Measurements from ENCODE around the gene GPC5.
"Not testable (repeated sequence)": the region's sequence is repeated elsewhere in the genome, so short reads cannot be mapped to it uniquely, and the experiment has no call there.

Gene GPC5

DNA sequence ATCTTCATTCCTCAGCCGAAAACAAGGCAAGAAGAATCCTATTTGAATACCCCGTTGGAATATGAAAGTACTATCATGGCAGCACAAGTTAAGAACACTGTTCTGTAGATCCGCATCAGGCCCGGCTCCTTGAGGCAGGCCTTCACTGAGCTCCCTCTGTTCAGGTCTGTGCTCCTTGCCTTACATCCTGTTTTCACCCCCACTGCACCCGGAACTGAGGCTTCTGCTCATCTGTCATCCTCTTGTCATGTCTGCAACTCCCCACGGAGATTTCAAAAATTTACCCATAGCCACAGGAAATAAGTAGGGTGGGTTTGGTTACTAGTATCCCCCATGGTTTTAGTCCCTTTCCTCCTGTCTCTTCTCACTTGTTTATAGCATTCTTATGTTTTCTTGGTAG is 861.9 kb downstream of the GPC5 start:
- TF ChIP-seq L3MBTL2 (conservative IDR thresholded peaks at IDR 0.05) (no peak), BHLHE40 (IDR thresholded peaks at IDR 0.05; ENCODE audit: borderline replicate concordance) (no peak), FOXM1 (IDR thresholded peaks at IDR 0.05; ENCODE audit: borderline replicate concordance) (no peak), LEF1 (IDR thresholded peaks at IDR 0.05; ENCODE audit: borderline replicate concordance) (no peak), FOXA1 (IDR thresholded peaks at IDR 0.05) (no peak), SP1 (IDR thresholded peaks at IDR 0.05) (no peak), TARDBP (IDR thresholded peaks at IDR 0.05) (no peak), SUZ12 (IDR thresholded peaks at IDR 0.05) (no peak), HDGF (IDR thresholded peaks at IDR 0.05; ENCODE audit: borderline replicate concordance) (no peak)
- CTCF ChIA-PET = no interaction called here
- POLR2A ChIA-PET = no interaction called here
- DNase-seq (ENCODE audit: extremely low spot score) = no peak

DNA sequence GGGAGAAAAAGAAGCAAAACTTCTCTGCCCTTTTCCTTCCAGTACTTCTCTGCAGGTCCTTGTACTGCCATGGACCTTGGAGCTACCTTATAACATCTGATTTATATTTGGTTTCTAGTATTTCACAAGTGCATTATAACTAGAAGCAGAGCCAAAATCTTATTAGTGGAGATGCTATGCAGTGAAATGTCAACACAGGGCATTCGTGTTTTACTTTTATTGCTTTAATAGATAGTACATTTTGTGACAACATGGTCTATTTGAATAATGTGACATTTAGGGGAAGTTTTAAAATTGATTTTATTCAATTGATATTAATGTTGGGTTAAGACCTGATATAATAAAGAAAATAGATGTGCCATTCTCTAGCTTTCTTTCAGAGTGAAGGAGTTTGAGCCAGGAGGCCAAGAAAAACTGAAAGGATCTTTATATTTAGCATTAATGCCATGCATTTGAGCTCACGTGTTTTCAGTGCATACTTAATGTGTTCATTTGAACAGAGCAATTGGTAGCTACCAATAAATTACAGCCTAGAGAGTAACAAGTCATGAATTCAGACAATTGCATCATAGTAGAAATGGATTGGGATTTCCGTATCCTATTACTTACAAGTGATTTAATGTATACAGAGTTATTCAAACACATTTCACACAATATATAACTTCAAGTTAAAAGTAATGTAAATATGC is 863.8 kb downstream of the GPC5 start:
- ChIA-PET CTCF (interaction anchor here (0.7 kb wide), 1 partner anchor 17 kb away, joined by 3 read pairs; no protein-coding TSS in a partner anchor), POLR2A (no interaction called here)
- no peak for TF ChIP-seq CTBP1 (IDR thresholded peaks at IDR 0.05; ENCODE audit: borderline replicate concordance)
- TF ChIP-seq ELF4 (IDR thresholded peaks at IDR 0.05) = no peak
- no peak for TF ChIP-seq ARNT (IDR thresholded peaks at IDR 0.05)
- TF ChIP-seq ZNF384 (IDR thresholded peaks at IDR 0.05) = no peak
- TF ChIP-seq SUZ12 (IDR thresholded peaks at IDR 0.05) = no peak
- TF ChIP-seq NFRKB (IDR thresholded peaks at IDR 0.05) = no peak
- DNase-seq (ENCODE audit: extremely low spot score) = no peak

DNA sequence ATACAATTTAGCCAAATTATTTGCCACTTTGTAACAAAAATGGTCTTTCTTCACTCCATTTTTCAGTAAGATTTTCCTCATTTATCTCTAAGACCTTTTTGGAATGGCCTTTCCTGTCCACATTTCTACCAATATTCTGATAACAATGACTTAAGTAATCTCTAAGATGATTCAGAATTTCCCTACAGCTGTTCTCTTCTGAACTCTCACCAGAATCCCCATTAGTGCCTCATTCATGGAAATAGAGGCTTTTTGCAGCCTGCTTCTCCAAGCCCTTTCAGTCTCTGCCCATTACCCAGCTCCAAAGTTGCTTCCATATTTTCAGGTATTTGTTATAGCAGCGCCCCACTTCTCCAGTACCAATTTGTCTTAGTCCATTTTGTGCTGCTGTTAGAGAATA is 867.0 kb downstream of the GPC5 start:
- TF ChIP-seq SUZ12 (IDR thresholded peaks at IDR 0.05) = no peak
- TF ChIP-seq L3MBTL2 (conservative IDR thresholded peaks at IDR 0.05) = no peak
- no peak for TF ChIP-seq TARDBP (IDR thresholded peaks at IDR 0.05)
- TF ChIP-seq FOXK2 (IDR thresholded peaks at IDR 0.05) = no peak
- TF ChIP-seq ARNT (IDR thresholded peaks at IDR 0.05) = no peak
- no peak for TF ChIP-seq BHLHE40 (IDR thresholded peaks at IDR 0.05; ENCODE audit: borderline replicate concordance)
- no peak for TF ChIP-seq NFRKB (IDR thresholded peaks at IDR 0.05)
- TF ChIP-seq ZNF384 (IDR thresholded peaks at IDR 0.05) = no peak
- POLR2A ChIA-PET = no interaction called here
- DNase-seq (ENCODE audit: extremely low spot score) = no peak
- CTCF ChIA-PET = interaction anchor here (0.7 kb wide), 1 partner anchor 14 kb away, joined by 3 read pairs; no protein-coding TSS in a partner anchor

- POLR2A ChIA-PET = no interaction called here
- TF ChIP-seq LEF1 (IDR thresholded peaks at IDR 0.05; ENCODE audit: borderline replicate concordance) (no peak), BHLHE40 (IDR thresholded peaks at IDR 0.05; ENCODE audit: borderline replicate concordance) (no peak), L3MBTL2 (conservative IDR thresholded peaks at IDR 0.05) (no peak), SUZ12 (IDR thresholded peaks at IDR 0.05) (no peak), CTBP1 (IDR thresholded peaks at IDR 0.05; ENCODE audit: borderline replicate concordance) (no peak), ARNT (IDR thresholded peaks at IDR 0.05) (no peak), NFRKB (IDR thresholded peaks at IDR 0.05) (no peak), HDGF (IDR thresholded peaks at IDR 0.05; ENCODE audit: borderline replicate concordance) (no peak), FOXK2 (IDR thresholded peaks at IDR 0.05) (no peak), FOXA1 (IDR thresholded peaks at IDR 0.05) (no peak), ZNF384 (IDR thresholded peaks at IDR 0.05) (no peak), FOXM1 (IDR thresholded peaks at IDR 0.05; ENCODE audit: borderline replicate concordance) (no peak), SP1 (IDR thresholded peaks at IDR 0.05) (no peak)
- TF ChIP-seq, protein P1, sequence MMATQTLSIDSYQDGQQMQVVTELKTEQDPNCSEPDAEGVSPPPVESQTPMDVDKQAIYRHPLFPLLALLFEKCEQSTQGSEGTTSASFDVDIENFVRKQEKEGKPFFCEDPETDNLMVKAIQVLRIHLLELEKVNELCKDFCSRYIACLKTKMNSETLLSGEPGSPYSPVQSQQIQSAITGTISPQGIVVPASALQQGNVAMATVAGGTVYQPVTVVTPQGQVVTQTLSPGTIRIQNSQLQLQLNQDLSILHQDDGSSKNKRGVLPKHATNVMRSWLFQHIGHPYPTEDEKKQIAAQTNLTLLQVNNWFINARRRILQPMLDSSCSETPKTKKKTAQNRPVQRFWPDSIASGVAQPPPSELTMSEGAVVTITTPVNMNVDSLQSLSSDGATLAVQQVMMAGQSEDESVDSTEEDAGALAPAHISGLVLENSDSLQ (IDR thresholded peaks at IDR 0.05) = no peak
- CTCF ChIA-PET = no interaction called here
- DNase-seq (ENCODE audit: extremely low spot score) = no peak
Measured at GRCh38 chr13:92270990-92271389, 872.6 kb downstream of the GPC5 start.

- no peak for DNase-seq (ENCODE audit: extremely low spot score)
- TF ChIP-seq ARNT (IDR thresholded peaks at IDR 0.05) = no peak
- no peak for TF ChIP-seq NFRKB (IDR thresholded peaks at IDR 0.05)
- no peak for TF ChIP-seq BHLHE40 (IDR thresholded peaks at IDR 0.05; ENCODE audit: borderline replicate concordance)
- no peak for TF ChIP-seq ELF4 (IDR thresholded peaks at IDR 0.05)
- no peak for TF ChIP-seq SP1 (IDR thresholded peaks at IDR 0.05)
- TF ChIP-seq, protein P1 (IDR thresholded peaks at IDR 0.05) = no peak
- no peak for TF ChIP-seq ZNF384 (IDR thresholded peaks at IDR 0.05)
- TF ChIP-seq CTBP1 (IDR thresholded peaks at IDR 0.05; ENCODE audit: borderline replicate concordance) = no peak
- TF ChIP-seq HDGF (IDR thresholded peaks at IDR 0.05; ENCODE audit: borderline replicate concordance) = no peak
- no peak for TF ChIP-seq L3MBTL2 (conservative IDR thresholded peaks at IDR 0.05)
- no peak for TF ChIP-seq FOXA1 (IDR thresholded peaks at IDR 0.05)
- no peak for TF ChIP-seq FOXK2 (IDR thresholded peaks at IDR 0.05)
- TF ChIP-seq SUZ12 (IDR thresholded peaks at IDR 0.05) = no peak
- no peak for TF ChIP-seq TARDBP (IDR thresholded peaks at IDR 0.05)
- no peak for TF ChIP-seq LEF1 (IDR thresholded peaks at IDR 0.05; ENCODE audit: borderline replicate concordance)
- ChIA-PET POLR2A (no interaction called here), CTCF (no interaction called here)
Measured at GRCh38 chr13:92272177-92272576, 873.8 kb downstream of the GPC5 start.

DNA sequence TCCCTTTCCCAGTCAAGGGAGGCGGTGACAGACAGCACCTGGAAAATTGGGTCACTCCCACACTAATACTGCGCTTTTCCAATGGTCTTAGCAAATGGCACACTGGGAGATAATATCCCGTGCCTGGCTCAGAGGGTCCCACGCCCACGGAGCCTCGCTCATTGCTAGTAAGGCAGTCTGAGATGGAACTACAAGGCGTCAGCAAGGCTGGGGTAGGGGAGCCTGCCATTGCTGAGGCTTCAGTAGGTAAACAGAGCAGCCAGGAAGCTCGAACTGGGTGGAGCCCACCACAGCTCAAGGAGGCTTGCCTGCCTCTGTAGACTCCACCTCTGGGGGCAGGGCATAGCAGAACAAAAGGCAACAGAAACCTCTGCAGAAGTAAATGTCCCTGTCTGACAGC is 882.6 kb downstream of the GPC5 start:
- DNase-seq (ENCODE audit: extremely low spot score); CTCF ChIA-PET; POLR2A ChIA-PET: not testable (repeated sequence)

DNA sequence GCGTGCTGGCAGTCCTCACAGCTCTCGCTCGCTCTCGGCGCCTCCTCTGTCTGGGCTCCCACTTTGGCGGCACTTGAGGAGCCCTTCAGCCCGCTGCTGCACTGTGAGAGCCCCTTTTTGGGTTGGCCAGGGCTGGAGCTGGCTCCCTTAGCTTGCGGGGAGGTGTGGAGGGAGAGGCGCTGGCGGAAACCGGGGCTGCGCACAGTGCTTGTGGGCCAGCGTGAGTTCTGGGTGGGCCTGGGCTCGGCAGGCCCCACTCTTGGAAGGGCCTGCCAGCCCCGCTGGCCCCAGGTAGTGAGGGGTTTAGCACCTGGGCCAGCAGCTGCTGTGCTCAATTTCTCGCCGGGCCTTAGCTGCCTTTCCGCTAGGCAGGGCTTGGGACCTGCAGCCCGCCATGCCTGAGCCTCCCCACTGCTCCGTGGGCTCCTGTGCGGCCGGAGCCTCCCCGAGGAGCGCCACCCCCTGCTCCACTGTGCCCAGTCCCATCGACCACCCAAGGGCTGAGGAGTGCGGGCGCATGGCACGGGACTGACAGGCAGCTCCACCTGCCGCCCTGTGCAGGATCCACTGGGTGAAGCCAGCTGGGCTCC is 892.4 kb downstream of the GPC5 start:
- POLR2A ChIA-PET, CTCF ChIA-PET: not testable (repeated sequence)

DNA sequence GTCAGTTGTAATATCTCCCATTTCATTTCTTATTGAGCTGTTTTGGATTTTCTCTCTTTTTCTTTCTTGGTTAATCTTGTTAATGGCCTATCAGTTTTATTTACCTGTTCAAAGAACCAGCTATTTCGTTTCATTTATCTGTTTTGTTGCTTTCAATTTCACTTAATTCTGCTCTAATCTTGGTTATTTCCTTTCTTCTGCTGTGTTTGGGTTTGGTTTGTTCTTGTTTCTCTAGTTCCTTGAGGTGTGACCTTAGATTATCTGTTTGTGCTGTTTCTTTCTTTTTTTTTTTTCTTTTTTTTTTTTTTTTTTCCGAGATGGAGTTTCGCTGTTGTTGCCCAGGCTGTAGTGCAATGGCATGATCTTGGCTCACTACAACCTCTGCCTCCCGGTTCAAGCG is 896.1 kb downstream of the GPC5 start:
- CTCF ChIA-PET; DNase-seq (ENCODE audit: extremely low spot score); POLR2A ChIA-PET: not testable (repeated sequence)

More for the DNA sequence above, 892.4 kb downstream of the GPC5 start:
- DNase-seq (ENCODE audit: extremely low spot score) = not testable (repeated sequence)

GRCh38 chr13:92296154-92296671 is 897.8 kb downstream of the GPC5 start:
- POLR2A ChIA-PET; DNase-seq (ENCODE audit: extremely low spot score); CTCF ChIA-PET: not testable (repeated sequence)

All from HEK293T (cell line).